ENCODE results near the gene C19orf38. TPM values are rescaled to one million over a fixed set of nuclear protein-coding genes. Genes with fewer than 3 reads are reported as not detected.

The C19orf38 gene
- polyA plus RNA-seq, 2 of the 4 experiments (the other 2 are of a cell fraction) = 0.09 to 0.13 TPM

DNA sequence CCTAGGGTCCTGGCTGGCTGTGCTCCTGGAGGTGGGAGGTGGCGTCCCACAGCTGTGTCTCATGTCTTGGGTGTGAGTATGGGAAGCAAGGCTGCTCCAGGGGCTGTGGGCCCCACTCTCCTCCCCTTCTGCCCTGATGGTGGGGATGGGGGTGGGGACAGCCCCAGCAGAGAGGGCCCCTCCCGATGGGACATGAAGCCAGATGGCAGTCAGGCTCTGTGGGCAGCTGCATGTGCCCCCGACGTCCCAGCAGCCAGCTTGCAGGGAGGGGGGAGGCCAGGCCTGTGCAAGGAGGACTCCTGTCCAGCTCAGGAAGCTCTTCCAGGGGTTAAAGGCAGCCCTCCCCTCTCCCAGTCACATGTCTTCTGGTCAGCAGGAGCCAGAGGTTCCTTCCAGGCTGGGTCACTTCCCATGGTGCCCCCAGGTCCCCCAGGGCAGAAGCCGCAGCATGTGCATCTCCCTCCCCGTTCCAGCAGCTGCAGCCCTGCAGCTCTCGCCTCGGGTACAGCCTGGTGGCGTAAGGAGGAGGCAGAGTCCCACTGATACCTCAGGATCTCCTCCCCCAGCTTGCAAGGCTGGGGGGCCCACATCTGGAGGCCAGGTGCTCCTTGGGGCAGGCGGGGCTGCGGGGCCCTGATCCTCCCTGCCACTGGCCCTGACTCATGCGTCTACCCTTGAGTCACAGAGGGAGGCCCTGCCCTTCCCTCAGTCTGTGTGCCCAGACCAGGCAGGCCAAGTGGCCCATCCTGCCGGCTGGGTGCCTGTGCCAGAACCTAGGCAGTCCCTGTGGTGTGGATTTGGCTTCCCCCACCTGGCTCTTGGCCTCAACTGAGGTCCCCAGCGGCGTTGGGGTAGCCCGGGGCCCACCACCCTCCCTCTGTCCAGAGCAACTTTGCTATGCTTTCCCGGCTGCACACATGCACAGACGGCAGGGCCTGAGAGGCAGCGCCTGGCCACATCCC lies 67.2 kb downstream of the C19orf38 start:
- Histone ChIP-seq H3K4me3 (no peak overlapping the region), H3K4me1 (peaks cover 7% of the 10 kb centered on the region; the same call in 2 of the 3 replicates), H3K27ac (peak overlapping the region in 1 of 2 experiments; percentile 63; a peak in 3 of 6 replicates), H3K4me2 (peak overlapping the region; percentile 26; the same call in 1 of the 3 replicates), H3K9me3 (no peaks in the 10 kb centered on the region)
- 65% methylated on average over 12 of the region's 19 CpGs for WGBS (ENCODE audit: missing lambda C conversion rate)
- peak; percentile 83 to 87 for ATAC-seq
- POLR2A ChIA-PET = no interaction called here
- no peak for DNase-seq (ENCODE audit: low read depth in 1 of 2, low spot score in 1 of 2)
- TF ChIP-seq PHF8 (IDR thresholded peaks at IDR 0.05; ENCODE audit: borderline replicate concordance, low read depth) = no peak
- TF ChIP-seq, protein P1, sequence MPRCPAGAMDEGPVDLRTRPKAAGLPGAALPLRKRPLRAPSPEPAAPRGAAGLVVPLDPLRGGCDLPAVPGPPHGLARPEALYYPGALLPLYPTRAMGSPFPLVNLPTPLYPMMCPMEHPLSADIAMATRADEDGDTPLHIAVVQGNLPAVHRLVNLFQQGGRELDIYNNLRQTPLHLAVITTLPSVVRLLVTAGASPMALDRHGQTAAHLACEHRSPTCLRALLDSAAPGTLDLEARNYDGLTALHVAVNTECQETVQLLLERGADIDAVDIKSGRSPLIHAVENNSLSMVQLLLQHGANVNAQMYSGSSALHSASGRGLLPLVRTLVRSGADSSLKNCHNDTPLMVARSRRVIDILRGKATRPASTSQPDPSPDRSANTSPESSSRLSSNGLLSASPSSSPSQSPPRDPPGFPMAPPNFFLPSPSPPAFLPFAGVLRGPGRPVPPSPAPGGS (IDR thresholded peaks at IDR 0.05) = no peak
- no peak for TF ChIP-seq HDAC2 (IDR thresholded peaks at IDR 0.05)
- TF ChIP-seq, protein P2, sequence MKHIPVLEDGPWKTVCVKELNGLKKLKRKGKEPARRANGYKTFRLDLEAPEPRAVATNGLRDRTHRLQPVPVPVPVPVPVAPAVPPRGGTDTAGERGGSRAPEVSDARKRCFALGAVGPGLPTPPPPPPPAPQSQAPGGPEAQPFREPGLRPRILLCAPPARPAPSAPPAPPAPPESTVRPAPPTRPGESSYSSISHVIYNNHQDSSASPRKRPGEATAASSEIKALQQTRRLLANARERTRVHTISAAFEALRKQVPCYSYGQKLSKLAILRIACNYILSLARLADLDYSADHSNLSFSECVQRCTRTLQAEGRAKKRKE (CRISPR knock-in tag; IDR thresholded peaks at IDR 0.05; ENCODE audit: low read depth) = no peak
- TF ChIP-seq, protein P3, sequence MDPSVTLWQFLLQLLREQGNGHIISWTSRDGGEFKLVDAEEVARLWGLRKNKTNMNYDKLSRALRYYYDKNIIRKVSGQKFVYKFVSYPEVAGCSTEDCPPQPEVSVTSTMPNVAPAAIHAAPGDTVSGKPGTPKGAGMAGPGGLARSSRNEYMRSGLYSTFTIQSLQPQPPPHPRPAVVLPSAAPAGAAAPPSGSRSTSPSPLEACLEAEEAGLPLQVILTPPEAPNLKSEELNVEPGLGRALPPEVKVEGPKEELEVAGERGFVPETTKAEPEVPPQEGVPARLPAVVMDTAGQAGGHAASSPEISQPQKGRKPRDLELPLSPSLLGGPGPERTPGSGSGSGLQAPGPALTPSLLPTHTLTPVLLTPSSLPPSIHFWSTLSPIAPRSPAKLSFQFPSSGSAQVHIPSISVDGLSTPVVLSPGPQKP (IDR thresholded peaks at IDR 0.05; ENCODE audit: low read depth, low read length) = no peak
- no peak for TF ChIP-seq SMC3 (IDR thresholded peaks at IDR 0.05)
- TF ChIP-seq EHMT2 (IDR thresholded peaks at IDR 0.05; ENCODE audit: low read depth) = no peak
- no peak for TF ChIP-seq NPAS2 (CRISPR knock-in tag; IDR thresholded peaks at IDR 0.05; ENCODE audit: borderline replicate concordance)
- TF ChIP-seq CBX8 (IDR thresholded peaks at IDR 0.05) = no peak
- TF ChIP-seq NR3C1 (IDR thresholded peaks at IDR 0.05) = no peak
- TF ChIP-seq, protein P4, sequence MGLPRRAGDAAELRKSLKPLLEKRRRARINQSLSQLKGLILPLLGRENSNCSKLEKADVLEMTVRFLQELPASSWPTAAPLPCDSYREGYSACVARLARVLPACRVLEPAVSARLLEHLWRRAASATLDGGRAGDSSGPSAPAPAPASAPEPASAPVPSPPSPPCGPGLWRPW (IDR thresholded peaks at IDR 0.05) = no peak
- no peak for TF ChIP-seq RFX5 (IDR thresholded peaks at IDR 0.05)
- no peak for TF ChIP-seq KDM5A (IDR thresholded peaks at IDR 0.05)
- no peak for TF ChIP-seq CEBPB (IDR thresholded peaks at IDR 0.05)
- TF ChIP-seq FOSB (CRISPR knock-in tag; IDR thresholded peaks at IDR 0.05) = no peak
- CTCF ChIA-PET = interaction anchor here (1.4 kb wide), 1 partner anchor 44 kb away, joined by 3 read pairs; no protein-coding TSS in a partner anchor
- no peak for FAIRE-seq

DNA sequence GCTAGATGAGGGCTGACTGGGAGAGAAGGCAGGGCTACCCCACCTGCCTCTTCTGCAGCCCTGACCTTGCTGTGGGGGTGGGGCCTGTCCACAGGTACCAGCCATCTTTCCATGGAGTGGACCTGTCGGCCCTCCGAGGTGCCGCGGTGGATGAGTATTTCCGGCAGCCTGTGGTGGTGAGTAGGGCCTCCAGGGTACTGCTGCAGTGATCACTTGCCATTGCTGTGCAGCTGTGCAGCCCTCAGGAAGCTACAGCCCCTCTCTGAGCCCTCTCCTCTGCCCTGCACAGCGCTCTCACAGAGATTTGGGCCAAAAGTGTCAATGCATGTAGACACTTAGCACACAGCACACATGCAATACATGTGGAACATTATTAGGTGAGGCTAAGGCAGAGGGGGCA lies 68.4 kb downstream of the C19orf38 start:
- TF ChIP-seq, protein P5, sequence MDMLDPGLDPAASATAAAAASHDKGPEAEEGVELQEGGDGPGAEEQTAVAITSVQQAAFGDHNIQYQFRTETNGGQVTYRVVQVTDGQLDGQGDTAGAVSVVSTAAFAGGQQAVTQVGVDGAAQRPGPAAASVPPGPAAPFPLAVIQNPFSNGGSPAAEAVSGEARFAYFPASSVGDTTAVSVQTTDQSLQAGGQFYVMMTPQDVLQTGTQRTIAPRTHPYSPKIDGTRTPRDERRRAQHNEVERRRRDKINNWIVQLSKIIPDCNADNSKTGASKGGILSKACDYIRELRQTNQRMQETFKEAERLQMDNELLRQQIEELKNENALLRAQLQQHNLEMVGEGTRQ (IDR thresholded peaks at IDR 0.05) = no peak
- TF ChIP-seq, protein P6, sequence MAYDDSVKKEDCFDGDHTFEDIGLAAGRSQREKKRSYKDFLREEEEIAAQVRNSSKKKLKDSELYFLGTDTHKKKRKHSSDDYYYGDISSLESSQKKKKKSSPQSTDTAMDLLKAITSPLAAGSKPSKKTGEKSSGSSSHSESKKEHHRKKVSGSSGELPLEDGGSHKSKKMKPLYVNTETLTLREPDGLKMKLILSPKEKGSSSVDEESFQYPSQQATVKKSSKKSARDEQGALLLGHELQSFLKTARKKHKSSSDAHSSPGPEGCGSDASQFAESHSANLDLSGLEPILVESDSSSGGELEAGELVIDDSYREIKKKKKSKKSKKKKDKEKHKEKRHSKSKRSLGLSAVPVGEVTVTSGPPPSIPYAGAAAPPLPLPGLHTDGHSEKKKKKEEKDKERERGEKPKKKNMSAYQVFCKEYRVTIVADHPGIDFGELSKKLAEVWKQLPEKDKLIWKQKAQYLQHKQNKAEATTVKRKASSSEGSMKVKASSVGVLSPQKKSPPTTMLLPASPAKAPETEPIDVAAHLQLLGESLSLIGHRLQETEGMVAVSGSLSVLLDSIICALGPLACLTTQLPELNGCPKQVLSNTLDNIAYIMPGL (CRISPR knock-in tag; IDR thresholded peaks at IDR 0.05; ENCODE audit: borderline replicate concordance) = no peak
- no peak for TF ChIP-seq EHMT2 (IDR thresholded peaks at IDR 0.05; ENCODE audit: low read depth)
- H3K9me3 ChIP-seq = no peaks in the 10 kb centered on the region
- DNase-seq (ENCODE audit: low read depth in 1 of 2, low spot score in 1 of 2) (no peak), FAIRE-seq (no peak), ATAC-seq (no peak)
- CTCF ChIA-PET = no interaction called here
- no peak overlapping the region for H3K4me3 ChIP-seq
- whole genome bisulfite sequencing (ENCODE audit: missing lambda C conversion rate) = 72% methylated on average over 4 of the region's 6 CpGs
- H3K27ac ChIP-seq = no peak overlapping the region
- no peak overlapping the region for H3K4me2 ChIP-seq
- peaks cover 7% of the 10 kb centered on the region; the same call in 2 of the 3 replicates for H3K4me1 ChIP-seq
- POLR2A ChIA-PET = no interaction called here
